Endothelial cell of umbilical vein (primary cell): ENCODE measurements around the gene NOSIP.

Source experiments
- CTCF ChIP-seq, 2 donors: IDR thresholded peaks; 1 replicate in 1 of 2; 2 replicates in 1 of 2; pipeline ENCODE4 v1.5.1; 2011; ENCODE audit warnings: low read length in 2 of 2, mild to moderate bottlenecking in 2 of 2, moderate library complexity in 2 of 2, control low read depth in 1 of 2, inconsistent platforms in 1 of 2, low read depth in 1 of 2; ENCODE audit not compliant: insufficient read depth in 1 of 2; ENCODE audit errors: extremely low read depth in 1 of 2
- JUN ChIP-seq: IDR thresholded peaks from 2 replicates; pipeline ENCODE4 v1.6.1; 2011; ENCODE audit warnings: borderline replicate concordance, low read depth; ENCODE audit not compliant: insufficient read length, insufficient read depth

- TF ChIP-seq CTCF (IDR thresholded peaks at IDR 0.05; ENCODE audit: extremely low read depth in 1 of 2, insufficient read depth in 1 of 2, low read depth in 1 of 2, low read length in 2 of 2): no peak
- no peak for TF ChIP-seq JUN
Observed at GRCh38 chr19:49541914-49542313, 38.4 kb downstream of the NOSIP start.
